NCI-H2107 (cell line): ENCODE results near the gene KRTAP10-6.
"Not testable (repeated sequence)": the region's sequence is repeated elsewhere in the genome, so short reads cannot be mapped to it uniquely, and the experiment has no call there.

ENCODE experiments used
- DNase-seq: peaks from one replicate; lab custom pipeline; 2025; lab: John Stamatoyannopoulos, UW

Gene KRTAP10-6

GRCh38 chr21:44617071-44617501, 24.8 kb upstream of the KRTAP10-6 start:
- no peak for DNase-seq

- DNase-seq: no peak
Measured at GRCh38 chr21:44616591-44616926, 24.3 kb upstream of the KRTAP10-6 start.

GRCh38 chr21:44615911-44616590, 23.7 kb upstream of the KRTAP10-6 start:
- DNase-seq: no peak

GRCh38 chr21:44615466-44615865, 23.2 kb upstream of the KRTAP10-6 start:
- no peak for DNase-seq

GRCh38 chr21:44614961-44615391, 22.7 kb upstream of the KRTAP10-6 start:
- no peak for DNase-seq

- no peak for DNase-seq
Measured at GRCh38 chr21:44614161-44614631, 21.9 kb upstream of the KRTAP10-6 start.

- no peak for DNase-seq
Measured at GRCh38 chr21:44613386-44614155, 21.3 kb upstream of the KRTAP10-6 start.

GRCh38 chr21:44612669-44613229, 20.4 kb upstream of the KRTAP10-6 start:
- DNase-seq: no peak

- no peak for DNase-seq
Measured at GRCh38 chr21:44612029-44612486, 19.8 kb upstream of the KRTAP10-6 start, which contains the start of gene KRTAP10-8. TSS of gene KRTAP10-8 (plus strand) at chr21:44612079. CDS start at chr21:44612101, 22 bp downstream.

- DNase-seq: no peak
Measured at GRCh38 chr21:44611551-44611950, 19.2 kb upstream of the KRTAP10-6 start.

GRCh38 chr21:44610157-44610843, 18.0 kb upstream of the KRTAP10-6 start:
- not testable (repeated sequence) for DNase-seq

- DNase-seq: no peak
Measured at GRCh38 chr21:44609193-44609592, 16.9 kb upstream of the KRTAP10-6 start.

GRCh38 chr21:44606495-44606894, 14.2 kb upstream of the KRTAP10-6 start:
- no peak for DNase-seq

GRCh38 chr21:44603911-44604310, 11.6 kb upstream of the KRTAP10-6 start:
- DNase-seq: no peak

GRCh38 chr21:44603109-44603875, 11.0 kb upstream of the KRTAP10-6 start:
- no peak for DNase-seq

GRCh38 chr21:44602463-44602850, 10.2 kb upstream of the KRTAP10-6 start:
- no peak for DNase-seq

- no peak for DNase-seq
Measured at GRCh38 chr21:44601596-44602462, 9.5 kb upstream of the KRTAP10-6 start.

- DNase-seq: not testable (repeated sequence)
Measured at GRCh38 chr21:44601091-44601490, 8.8 kb upstream of the KRTAP10-6 start.

GRCh38 chr21:44600118-44600978, 8.0 kb upstream of the KRTAP10-6 start, which contains the start of gene KRTAP10-7:
TSS of gene KRTAP10-7 (plus strand) at chr21:44600597. CDS start at chr21:44600622, 25 bp downstream.
- DNase-seq: not testable (repeated sequence)
